OCI-LY1 (cell line): ENCODE data around the gene CDH23.

Source experiments
- EZH2 ChIP-seq: fragments of 200-600 bp; sonication (generic), shearing (Covaris generic); IDR thresholded peaks from 2 replicates; pipeline ENCODE4 v1.8.0; 2017; ENCODE audit warnings: borderline replicate concordance, mixed run types, mild to moderate bottlenecking, antibody characterized with exemption, low read length, moderate library complexity, mixed read lengths
- TF ChIP-seq, protein P1 (sequence below): fragments of 200-600 bp; sonication (generic), shearing (Covaris generic); IDR thresholded peaks from 2 replicates; pipeline ENCODE4 v1.5.1; 2017; ENCODE audit warnings: mild to moderate bottlenecking, antibody characterized with exemption, low read length, moderate library complexity, mixed read lengths

DNA sequence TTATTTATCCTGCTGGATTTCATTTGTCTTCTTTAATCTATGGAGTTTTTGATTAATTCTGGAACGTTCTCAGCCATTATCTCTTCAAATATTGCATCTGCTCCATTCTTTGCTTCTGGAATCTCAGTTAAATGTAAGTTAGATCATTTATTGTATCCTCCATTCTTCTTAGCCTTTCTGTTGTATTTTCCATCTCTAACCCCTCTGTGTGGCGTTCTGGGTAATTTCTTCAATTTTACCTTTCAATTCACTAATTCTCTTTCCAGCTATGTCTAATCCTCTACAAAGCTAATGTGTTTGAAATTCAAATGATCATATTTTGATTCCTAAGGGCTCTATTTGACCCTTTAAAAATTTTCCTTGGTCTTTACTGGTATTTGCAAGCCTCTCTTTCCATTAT lies 92.4 kb downstream of the CDH23 start:
- TF ChIP-seq, protein P1, sequence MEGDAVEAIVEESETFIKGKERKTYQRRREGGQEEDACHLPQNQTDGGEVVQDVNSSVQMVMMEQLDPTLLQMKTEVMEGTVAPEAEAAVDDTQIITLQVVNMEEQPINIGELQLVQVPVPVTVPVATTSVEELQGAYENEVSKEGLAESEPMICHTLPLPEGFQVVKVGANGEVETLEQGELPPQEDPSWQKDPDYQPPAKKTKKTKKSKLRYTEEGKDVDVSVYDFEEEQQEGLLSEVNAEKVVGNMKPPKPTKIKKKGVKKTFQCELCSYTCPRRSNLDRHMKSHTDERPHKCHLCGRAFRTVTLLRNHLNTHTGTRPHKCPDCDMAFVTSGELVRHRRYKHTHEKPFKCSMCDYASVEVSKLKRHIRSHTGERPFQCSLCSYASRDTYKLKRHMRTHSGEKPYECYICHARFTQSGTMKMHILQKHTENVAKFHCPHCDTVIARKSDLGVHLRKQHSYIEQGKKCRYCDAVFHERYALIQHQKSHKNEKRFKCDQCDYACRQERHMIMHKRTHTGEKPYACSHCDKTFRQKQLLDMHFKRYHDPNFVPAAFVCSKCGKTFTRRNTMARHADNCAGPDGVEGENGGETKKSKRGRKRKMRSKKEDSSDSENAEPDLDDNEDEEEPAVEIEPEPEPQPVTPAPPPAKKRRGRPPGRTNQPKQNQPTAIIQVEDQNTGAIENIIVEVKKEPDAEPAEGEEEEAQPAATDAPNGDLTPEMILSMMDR, result no peak
- no peak for TF ChIP-seq EZH2
